Left cardiac atrium (tissue), 4 donors: ENCODE measurements around the gene LLGL1. TPM values are rescaled to one million over a fixed set of nuclear protein-coding genes. Genes with fewer than 3 reads are reported as not detected.

Experiments
- ATAC-seq, 2 donors: fragments of 200-7000 bp; cut with Tn5 transposase; one replicate each; pipeline ENCODE4 v1.9.1; 2020; ENCODE audit warnings: mild to moderate bottlenecking in 2 of 2, moderate library complexity in 2 of 2
- DNase-seq: peaks from one replicate; pipeline ENCODE4 v3.0.0-alpha.2; 2020
- intact Hi-C, 2 donors: fragments of 100-400 bp; cut with DNase I; formaldehyde crosslinking; loops; one replicate each; pipeline versions ENCODE4 v1.14.1 to v1.15.1; 2022 to 2023
- long read RNA-seq: library from polyadenylated mRNA; unstranded; transcript quantifications from one replicate; pipeline ENCODE4 v2.0.0, GENCODE V29; 2021
- total RNA-seq, 2 donors: library from RNA; stranded (reverse); fragmentation: NEBNext Ultra II Directional; extraction: Animal tissue kit (Norgen Biotek cat#: 25700); gene quantifications; one replicate each; pipeline ENCODE4 v1.2.1, GENCODE V29; 2021
- donor health status: DM: no; HTN: yes; CAD: no.
- donor health status: DM: no; HTN: yes; CAD: no; lungs with severe emphysema.
- donor health status: DM: yes; HTN: yes; CAD: no.
- donor health status: Dilated cardiomyopathy.

Gene LLGL1
- total RNA-seq = 10 to 100 TPM; 10.9 to 11.0 TPM
- long read RNA-seq, partial matches to known transcripts = 1 of 1 reads
- long read RNA-seq, other reads (novel, unspliced or antisense) = 0 of 1 reads

DNA sequence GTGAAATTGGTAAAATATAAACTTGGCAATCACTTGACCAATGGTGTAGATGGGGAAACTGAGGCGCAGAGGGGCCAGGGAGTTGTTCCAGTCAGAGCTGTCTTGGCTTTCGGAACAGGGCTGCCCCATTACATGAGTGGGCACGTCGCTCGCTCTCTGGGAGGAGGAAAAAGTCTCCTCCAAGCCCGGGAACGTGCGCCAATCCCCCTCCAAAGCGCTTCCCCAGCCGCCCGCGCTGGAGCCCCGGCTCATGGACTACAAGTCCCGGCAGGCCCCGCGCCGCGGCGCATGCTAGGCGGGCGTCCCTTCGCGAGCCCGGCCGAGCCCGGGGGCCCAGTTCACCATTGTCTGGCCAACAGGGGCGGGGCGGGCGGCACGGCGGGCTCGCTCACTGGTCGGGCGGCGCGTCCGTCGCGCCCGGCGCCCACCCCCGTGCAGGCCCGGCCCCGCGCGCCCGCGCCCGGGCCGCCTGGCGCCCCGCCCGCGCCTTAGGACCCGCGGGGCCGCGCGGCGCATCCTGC, at the start of gene LLGL1:
TSS of gene LLGL1 (plus strand) at position 515 of the 521 bp plus-strand sequence. CDS start 48 bp downstream, outside the sequence.
- DNase-seq (peak; percentile 98), ATAC-seq (peak; percentile 97 to 98)
- intact Hi-C loops = loop anchor here in 1 of 2 donors (10.0 kb wide), 1 partner anchor 90 kb away; the partner anchor contains the start of genes SMCR8 and TOP3A

DNA sequence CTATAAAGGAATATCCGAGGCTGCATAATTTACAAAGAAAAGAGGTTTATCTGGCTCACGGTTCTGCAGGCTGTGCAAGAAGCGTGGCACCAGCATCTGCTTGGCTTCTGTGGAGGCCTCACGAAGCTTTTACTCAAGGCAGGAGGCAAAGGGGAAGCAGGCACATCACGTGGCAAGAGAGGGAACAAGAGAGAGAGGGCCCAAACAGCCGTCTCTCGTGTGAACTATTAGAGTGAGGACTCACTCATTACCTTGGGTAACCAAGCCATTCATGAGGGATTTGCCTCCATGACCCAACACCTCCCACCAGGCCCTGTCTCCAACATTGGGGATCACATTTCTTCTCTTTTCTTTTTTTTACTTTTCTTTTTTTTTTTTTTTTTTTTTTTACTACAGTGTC, 49.3 kb upstream of the LLGL1 start:
- intact Hi-C loops = no loop called here
- DNase-seq (no peak), ATAC-seq (no peak)

DNA sequence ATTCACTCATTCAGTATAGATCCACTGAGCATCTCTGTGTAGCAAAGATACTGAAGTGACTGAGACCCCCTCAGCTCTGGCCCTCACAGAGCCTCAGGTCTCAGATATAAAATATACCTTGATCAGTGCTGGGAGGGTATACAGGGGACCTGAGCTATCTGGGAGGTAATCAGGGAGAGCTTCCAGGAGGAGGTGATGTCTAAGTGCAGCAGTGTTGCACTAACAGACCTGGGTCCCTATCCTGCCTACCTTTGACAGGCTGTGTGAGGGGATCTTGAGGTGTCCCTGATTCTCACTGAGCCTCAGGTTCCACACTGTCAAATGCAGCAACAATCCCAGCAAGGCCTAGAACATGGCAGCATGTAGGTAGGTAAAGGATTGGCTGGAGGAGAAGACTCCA, 48.3 kb upstream of the LLGL1 start:
- DNase-seq (no peak), ATAC-seq (no peak)
- intact Hi-C loops = no loop called here

DNA sequence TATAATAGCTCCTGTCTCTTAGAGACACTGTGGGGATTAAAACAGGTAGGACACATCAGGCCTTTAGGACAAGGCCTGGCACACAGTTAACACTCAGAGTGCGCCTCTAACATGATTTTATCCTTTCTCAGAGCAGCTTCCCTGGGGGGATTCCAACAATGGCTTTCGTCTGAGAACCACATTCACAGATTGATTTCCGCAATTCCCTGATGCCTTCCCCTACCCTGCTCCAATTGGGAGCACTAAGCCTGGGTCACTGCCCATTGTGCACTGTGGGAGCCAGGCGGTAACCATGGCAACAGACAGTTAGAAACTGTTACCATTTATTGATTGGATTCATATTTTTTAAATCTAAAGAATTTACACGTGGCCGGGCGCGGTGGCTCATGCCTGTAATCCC, 47.7 kb upstream of the LLGL1 start:
- ATAC-seq = no peak
- DNase-seq = no peak
- intact Hi-C loops = no loop called here

DNA sequence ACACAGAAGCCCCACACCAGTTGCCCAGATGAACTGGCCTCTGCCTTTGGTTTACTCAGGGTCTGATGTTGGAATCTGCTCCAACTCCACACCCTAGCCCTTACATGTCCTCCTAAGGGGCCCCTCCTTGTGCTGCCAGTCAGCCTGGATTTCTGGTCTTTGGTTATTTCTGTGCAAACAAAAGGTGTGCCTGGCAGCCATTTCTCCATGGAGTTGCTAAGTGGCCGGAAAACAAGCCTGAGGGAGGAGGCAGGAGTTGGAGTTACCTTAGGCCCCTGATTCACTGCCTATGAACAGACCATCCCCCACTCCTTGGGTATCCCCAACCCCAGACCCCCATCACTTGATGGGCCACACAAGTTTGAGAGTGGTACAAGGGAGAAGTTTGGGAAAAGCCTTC, 46.2 kb upstream of the LLGL1 start:
- no peak for ATAC-seq
- DNase-seq = no peak
- intact Hi-C loops = no loop called here

DNA sequence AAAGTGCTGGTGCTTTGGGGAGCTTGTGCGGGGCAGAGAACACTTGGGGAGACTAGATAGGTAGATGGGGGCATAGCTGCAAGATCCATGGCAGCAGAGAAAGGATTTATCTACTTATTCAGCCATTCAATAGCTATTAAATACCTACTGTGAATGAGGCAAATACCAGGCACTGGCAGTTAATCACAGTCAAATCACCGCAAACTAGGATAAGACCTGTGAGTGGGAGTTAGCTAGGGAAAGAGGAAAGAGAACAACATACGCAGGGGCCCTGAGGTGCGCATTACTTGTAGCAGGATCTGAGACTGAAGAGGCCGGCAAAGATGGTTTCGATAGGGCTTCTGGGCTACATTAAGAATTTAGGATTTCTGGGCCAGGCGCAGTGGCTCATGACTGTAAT, 45.6 kb upstream of the LLGL1 start:
- ATAC-seq = no peak
- no peak for DNase-seq
- intact Hi-C loops = no loop called here

DNA sequence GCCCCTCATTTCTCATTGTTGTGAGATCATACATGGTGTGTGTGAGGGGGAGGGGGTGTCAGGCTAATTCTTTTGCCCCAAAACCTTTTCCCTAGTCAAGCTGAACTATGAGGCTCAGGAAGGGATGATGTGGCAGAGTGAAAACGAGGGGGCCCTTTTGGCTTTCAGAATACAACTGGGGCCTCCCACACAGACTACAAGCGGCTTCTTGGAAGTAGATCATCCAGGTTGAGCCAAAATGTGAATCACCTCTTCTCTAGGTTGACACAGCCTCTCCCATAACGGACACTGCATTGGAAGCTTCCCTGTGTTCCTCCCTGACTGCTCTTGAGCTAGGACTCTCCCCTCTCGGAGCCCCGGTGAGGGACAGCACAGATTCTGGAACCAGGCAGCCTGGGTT, 44.1 kb upstream of the LLGL1 start:
- no peak for DNase-seq
- intact Hi-C loops = no loop called here
- peak in 1 of 2 donors; percentile 7 for ATAC-seq

DNA sequence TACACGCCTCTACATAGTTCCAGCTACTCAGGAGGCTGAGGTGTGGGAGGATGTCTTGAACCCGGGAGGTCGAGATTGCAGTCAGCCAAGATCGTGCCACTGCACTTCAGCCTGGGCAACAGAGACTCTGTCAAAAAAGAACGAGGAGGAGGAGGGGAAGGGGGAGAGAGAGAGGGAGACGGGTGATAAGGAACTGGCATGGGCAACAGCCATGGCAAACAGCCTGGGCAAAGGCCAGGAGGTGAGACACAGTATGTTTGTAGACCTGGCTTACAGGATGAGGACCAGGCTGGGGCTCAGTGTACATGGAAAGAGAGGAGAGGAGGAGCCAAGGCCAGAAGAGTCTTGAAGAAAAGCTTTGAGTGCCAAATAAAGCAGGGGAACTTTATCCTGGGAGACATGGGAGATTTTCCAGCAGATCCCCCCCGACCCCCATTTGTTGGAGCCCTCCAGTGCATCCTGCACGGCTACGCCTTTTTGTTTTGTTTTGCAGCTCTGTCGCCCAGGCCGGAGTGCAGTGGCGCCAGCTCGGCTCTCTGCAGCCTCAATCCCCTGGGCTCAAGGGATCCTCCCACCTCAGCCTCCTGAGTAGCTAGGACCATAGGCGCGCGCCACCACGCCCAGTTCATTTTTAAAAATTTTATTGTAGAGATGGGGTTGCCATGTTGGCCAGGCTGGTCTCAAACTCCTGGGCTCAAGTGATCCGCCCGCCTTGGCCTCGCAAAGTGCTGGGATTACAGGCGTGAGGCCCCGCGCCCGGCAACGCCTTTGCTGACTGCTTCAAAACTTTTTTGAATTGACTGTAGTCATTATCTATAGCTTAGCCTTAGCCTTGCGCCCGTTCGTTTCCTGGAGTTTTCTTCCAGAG, 43.1 kb upstream of the LLGL1 start:
- ATAC-seq (peak in 1 of 2 donors; percentile 36), DNase-seq (peak; percentile 55)
- intact Hi-C loops = no loop called here

DNA sequence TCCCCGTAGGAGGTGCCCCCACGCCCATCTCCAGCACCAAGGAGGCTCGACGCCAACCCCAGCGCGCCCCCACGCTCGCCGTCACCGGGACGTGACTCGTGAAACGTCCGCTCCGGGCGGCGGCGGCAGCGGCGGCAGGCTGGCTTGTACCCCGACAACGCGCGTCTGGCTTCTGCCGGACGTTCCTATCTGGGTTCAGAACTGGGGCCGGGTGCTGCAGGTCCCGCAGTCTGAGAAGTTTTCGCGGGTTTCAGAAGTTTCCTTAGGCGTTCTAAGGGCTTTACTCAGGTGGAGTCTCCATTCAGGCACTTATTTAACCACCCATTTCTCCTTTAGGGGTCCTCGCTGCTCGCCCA, 42.5 kb upstream of the LLGL1 start:
- intact Hi-C loops = no loop called here

DNA sequence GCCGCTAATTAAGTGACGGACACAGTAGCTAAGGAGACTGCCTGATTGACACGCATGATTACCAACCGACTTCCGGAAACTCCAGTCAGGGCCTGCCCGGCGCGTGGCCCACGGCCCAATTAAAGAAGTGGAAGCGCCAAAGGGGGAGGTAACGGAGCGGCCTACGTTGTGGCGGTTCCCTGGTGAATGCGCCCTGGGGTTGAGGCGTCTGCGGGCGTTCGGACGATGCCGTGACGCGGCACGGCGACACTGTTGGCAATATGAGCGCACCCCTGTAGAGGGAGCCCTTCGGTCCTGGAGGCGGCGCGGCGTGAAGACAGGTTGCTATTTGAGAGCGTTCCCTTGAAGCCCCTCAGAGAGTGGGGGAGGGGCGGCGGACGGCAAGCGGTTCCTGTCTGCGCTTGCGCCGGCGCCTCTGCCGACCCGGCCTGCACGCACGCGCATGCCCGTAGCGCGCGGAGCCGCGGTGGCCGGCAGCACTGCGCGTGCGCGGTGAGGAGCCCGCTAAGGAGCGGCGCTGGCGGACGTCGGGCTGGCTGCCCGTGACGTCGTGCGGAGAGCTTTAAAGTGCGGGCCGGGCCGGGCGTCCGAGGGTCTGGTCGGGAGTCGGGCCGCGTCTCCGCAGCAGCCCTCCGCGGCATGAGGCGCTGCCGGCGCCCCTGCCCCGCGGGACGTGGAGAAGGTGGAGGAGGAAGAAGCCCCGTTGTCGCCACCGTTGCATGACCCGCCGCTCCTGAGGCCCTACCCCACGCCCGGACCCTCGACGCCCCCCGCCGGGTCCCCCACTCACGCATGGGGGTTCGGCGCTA, 41.9 kb upstream of the LLGL1 start, which contains the start of gene ALKBH5:
TSS of gene ALKBH5 (plus strand) at position 495 of the 809 bp plus-strand sequence. CDS start 416 bp downstream, outside the sequence.
- ATAC-seq (peak; percentile 91 to 92), DNase-seq (peak; percentile 97)
- intact Hi-C loops = no loop called here

More for the DNA sequence above, 42.5 kb upstream of the LLGL1 start:
- DNase-seq (peak; percentile 92), ATAC-seq (peak; percentile 55 to 60)

DNA sequence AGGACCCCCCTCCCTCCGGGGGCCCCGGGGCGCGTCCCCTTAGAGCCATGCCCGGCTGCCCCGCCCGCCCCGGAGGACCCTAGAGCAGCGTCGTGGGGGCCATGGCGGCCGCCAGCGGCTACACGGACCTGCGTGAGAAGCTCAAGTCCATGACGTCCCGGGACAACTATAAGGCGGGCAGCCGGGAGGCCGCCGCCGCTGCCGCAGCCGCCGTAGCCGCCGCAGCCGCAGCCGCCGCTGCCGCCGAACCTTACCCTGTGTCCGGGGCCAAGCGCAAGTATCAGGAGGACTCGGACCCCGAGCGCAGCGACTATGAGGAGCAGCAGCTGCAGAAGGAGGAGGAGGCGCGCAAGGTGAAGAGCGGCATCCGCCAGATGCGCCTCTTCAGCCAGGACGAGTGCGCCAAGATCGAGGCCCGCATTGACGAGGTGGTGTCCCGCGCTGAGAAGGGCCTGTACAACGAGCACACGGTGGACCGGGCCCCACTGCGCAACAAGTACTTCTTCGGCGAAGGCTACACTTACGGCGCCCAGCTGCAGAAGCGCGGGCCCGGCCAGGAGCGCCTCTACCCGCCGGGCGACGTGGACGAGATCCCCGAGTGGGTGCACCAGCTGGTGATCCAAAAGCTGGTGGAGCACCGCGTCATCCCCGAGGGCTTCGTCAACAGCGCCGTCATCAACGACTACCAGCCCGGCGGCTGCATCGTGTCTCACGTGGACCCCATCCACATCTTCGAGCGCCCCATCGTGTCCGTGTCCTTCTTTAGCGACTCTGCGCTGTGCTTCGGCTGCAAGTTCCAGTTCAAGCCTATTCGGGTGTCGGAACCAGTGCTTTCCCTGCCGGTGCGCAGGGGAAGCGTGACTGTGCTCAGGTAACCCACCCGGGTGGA, 41.0 kb upstream of the LLGL1 start:
- peak; percentile 67 for DNase-seq
- ATAC-seq = peak; percentile 4 to 6
- intact Hi-C loops = no loop called here

DNA sequence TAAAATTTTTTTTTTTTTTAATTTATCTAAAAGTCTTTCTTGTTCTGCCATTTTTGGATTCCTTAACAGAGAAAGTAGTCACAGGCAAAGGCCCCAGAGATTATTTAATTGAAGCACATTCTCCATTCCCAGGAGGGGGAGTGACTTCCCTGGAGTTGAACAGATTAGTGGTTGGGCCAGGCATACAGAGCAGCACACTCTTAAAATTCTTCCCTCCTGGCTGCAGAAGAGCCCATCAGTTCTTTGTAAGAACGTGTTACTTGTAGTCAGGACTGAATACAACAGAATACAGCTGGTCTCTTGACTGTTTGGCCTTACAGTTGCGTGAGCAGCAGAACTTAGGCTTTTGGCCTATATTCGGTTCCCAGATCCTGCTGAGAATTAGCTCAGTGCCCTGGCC, 40.0 kb upstream of the LLGL1 start:
- DNase-seq = no peak
- no peak for ATAC-seq
- intact Hi-C loops = no loop called here

DNA sequence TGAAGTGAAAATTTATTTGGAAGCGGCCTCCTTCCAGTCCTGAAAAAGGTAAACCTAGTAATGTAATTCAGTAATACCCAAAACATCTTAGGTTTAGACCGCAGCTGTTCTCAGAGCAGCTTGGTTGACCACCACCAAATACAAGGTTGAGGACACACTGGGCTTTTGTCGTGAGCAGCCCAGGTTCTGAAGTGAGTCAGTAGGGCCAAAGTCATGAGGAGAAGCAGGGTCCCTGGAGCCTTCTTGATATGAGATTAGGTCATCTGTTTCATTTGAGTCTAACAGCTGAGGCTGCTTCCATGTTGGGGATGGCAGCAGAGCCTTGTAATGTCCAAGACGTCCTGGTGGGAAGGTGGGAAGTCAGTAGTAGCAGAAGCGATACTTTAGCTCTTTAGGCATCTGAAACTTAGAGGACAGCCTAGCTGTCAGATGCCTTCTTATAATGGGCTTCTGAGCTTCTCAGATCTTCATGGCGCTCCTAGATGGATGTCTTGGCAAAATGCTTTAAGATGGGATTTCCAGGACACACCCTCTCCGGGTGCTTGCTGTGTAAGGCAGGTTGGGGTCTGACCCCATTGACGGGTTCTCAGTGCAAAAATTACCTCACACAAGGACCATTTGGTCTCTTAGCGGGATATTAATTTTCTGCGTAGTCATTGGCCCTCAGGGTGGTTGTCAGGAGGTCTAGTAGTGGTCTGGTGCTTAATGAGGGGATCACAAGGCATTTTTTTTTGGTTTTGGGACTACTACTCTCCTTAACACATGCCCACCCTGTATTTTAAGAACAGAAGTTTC, 39.4 kb upstream of the LLGL1 start:
- no peak for ATAC-seq
- intact Hi-C loops = loop anchor here in 1 of 2 donors (2.0 kb wide), 1 partner anchor 31 kb away; no protein-coding TSS in a partner anchor
- no peak for DNase-seq

DNA sequence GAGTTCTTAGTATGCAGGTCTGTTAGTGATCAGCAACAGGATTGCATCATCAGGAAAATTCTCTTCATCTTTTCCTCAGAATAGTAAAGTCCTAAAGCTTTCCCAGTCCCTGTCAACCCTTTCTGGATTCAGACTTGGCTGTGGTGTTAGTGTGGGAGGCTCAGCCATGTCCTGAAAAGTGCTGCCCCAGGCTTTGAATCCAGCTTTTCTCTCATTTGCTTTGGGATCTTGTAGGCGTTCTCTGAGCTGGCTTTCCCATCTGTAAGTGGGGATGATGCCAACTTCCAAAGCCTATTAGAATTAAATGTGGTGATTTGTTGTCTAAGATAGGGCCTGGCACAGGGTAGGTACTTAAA, 38.8 kb upstream of the LLGL1 start:
- ATAC-seq (no peak), DNase-seq (no peak)
- intact Hi-C loops = loop anchor here in 1 of 2 donors (2.0 kb wide), 1 partner anchor 30 kb away; no protein-coding TSS in a partner anchor

DNA sequence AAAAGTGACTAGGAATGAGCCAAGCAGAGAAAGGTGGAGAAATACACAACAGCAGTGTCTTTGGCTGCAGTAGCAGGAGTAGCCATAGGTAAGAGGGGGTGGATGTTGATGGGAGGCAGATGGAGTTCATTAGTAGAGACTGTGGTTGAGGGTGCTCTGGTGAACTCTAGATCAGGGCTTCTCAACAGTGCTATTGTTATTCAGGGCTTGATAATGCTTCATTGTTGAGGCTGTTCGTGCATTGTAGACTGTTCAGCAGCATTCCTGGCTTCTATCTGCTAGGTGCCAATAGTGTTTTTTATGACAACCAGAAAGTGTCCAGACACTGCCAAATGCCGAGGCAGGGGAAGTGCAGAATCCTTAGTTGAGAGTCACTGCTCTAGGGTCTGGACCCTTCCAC, 38.2 kb upstream of the LLGL1 start:
- DNase-seq (no peak), ATAC-seq (no peak)
- intact Hi-C loops = loop anchor here in 1 of 2 donors (2.0 kb wide), 1 partner anchor 30 kb away; no protein-coding TSS in a partner anchor

DNA sequence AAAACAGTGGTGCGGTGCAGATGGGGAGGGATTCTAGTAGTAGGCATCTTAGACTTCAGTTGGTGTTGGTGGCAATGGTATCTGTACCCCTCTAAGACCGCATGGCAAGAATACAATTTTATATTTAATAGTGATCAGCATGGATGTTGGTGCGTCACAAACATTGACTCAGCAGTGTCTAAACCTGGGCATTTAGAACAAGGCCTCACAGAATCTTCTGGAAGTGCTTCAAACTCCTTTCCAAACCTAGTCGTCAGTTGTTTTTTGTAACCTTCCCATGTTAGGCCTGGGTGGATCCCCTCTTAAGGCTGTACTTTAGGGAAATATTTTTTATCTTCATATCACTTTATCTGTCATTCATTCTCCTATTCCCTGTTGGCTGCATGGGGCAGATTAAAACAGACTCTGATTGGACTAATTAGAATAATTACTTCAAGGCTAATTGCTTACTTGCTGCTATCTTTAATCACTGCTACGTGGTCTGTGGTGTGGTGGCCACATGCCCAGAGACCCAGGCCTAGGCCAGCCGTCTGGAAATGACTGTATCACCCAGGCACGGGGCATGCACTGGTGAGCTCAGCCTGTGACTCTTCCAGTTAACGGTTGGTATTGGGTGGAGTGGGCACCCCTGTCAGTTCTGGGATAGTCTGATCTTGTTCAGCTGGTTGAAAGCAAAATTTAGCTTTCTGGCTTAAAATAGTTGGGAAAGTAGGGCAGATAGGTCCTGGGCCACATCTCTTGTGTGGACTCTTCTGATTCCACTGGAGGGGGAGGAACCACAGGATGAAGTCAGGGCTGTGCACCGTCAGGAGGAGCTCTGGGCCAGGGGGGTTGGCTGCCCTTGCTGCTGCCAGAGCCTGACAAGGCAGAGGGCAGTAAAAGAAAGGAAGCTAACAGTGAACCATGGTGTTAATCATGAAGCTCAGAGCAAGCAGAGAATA, 37.3 kb upstream of the LLGL1 start:
- ATAC-seq = peak in 1 of 2 donors; percentile 6

More for the DNA sequence above, 37.3 kb upstream of the LLGL1 start:
- intact Hi-C loops = loop anchor here in 1 of 2 donors (2.0 kb wide), 1 partner anchor 29 kb away; no protein-coding TSS in a partner anchor
- DNase-seq = no peak
